GM18909 (cell line): ENCODE results near the gene CARD8.
"Not testable (repeated sequence)": the region's sequence is repeated elsewhere in the genome, so short reads cannot be mapped to it uniquely, and the experiment has no call there.

Experiments
- ATAC-seq: cut with Tn5 transposase; IDR thresholded peaks from one replicate; pipeline ENCODE4 v1.9.1; 2021; ENCODE audit warnings: mild to moderate bottlenecking; ENCODE audit not compliant: unreplicated experiment, poor library complexity

CARD8 gene

DNA sequence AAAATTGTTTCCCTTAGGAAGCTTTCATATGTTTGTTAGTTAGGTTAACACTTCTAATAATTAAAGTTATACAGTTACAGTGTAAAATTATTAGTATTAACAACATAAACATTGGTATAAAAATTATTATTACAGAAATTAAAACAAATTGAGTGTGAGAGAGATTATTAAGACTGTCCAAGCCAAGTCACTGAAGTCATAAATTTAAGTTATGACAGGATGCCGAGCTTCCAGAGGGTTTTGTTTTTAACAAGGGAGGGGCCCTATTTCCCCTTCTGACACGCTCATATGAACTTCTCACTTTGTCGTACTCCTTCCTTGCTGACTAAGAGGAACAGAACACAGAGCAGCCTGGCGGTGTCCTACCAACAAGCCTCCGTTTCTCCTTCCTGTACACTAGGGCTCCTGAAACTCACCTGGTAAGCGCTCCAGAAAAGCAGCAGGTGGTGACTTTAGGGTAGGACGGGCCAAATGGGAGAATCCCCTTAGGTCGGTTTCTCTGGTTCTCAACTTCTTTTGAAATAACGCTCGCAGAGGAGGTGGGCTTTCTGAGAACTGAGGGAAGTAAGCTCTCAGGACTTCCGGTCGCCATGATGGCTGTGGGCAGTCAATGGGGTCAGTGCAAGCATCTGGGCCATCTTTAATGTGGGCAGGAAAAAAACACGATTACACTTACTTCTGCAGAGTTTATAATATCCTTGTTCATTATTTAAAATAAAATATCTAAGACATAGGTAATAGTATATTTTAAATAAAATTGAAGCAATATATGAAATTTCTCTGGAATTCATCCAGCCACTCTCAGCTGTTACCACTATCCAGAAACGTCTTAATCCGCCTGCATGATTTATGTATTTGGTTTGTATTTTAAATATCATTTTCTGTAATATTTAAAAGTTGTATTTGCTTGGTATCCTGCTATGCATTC lies at the start of gene CARD8:
TSS of gene CARD8 (minus strand) at position 537 of the 928 bp plus-strand sequence. CDS start 14,892 bp downstream, outside the sequence.
- ATAC-seq, result peak; percentile 61

GRCh38 chr19:48303866-48304265 lies 48.2 kb upstream of the CARD8 start:
- no peak for ATAC-seq

DNA sequence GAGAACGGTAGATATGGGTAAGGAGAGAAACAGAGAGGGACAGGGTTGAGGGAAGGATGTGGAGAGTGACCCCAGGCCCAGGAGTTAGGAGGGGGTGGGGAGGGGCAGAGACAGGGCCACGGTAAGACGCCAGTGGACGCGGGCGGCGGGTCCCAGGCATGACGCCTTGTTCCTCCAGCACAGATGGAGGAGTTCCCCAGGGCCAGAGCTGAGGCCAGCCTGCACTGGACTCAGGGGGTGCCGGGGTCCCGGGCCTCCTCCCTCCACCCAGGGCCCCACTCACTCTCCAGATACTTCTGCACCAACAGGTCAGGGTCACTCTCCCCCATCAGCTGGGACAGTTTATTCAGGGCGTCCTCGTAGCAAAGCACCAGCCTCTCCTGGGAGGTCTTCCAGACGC lies 47.7 kb upstream of the CARD8 start:
- no peak for ATAC-seq

GRCh38 chr19:48302600-48302959 lies 46.9 kb upstream of the CARD8 start:
- no peak for ATAC-seq

DNA sequence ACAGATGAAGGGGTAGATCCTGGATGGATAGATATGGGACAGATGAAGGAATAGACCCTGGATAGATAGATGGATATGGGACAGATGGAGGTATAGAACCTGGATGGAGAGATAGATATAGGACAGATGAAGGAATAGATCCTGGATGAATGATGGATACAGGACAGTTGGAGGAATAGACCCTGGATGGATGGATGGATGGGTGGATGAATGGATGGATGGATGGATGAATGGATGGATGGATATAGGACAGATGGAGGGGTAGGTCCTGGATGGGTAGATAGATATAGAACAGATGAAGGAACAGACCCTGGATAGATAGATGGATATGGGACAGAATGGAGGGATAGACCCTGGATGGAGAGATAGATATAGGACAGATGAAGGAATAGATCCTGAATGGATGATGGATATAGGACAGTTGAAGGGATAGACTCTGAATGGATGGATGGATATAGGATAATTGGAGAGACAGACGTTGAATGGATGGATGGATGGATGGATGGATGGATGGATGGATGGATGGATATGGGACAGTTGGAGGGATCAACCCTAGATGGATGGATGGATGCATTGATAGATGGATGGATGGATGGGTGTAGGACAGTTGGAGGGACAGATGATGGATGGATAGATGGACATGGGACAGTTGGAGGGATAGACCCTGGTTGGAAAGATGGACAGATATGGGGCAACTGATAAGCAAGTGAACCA lies 46.3 kb upstream of the CARD8 start:
- ATAC-seq, result no peak

DNA sequence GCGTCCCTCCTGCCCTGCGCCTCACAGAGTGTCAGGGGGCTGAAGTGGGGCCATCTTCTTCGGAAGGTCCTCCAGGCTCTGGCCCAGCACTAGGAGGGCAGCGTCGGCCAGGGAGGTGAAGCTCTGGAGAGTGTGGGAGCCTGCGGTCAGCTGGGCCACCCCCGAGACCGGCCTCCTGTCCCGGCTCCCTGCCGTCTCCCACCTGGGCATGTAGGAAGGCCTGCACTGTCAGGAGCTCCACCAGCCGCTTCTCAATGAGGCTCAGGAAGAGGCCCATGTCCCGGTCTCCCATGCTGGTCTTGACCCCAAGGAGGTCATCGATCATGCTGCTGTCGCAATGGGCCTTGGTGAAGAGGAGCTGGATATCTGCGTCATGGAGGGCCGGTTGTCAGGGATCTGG lies 42.3 kb upstream of the CARD8 start:
- no peak for ATAC-seq

GRCh38 chr19:48296963-48297734 lies 41.4 kb upstream of the CARD8 start:
- ATAC-seq, result no peak

GRCh38 chr19:48295458-48295857 lies 39.7 kb upstream of the CARD8 start:
- no peak for ATAC-seq

- no peak for ATAC-seq
Measured at GRCh38 chr19:48292798-48293197, 37.1 kb upstream of the CARD8 start.

- not testable (repeated sequence) for ATAC-seq
Measured at GRCh38 chr19:48291489-48291815, 35.7 kb upstream of the CARD8 start.

DNA sequence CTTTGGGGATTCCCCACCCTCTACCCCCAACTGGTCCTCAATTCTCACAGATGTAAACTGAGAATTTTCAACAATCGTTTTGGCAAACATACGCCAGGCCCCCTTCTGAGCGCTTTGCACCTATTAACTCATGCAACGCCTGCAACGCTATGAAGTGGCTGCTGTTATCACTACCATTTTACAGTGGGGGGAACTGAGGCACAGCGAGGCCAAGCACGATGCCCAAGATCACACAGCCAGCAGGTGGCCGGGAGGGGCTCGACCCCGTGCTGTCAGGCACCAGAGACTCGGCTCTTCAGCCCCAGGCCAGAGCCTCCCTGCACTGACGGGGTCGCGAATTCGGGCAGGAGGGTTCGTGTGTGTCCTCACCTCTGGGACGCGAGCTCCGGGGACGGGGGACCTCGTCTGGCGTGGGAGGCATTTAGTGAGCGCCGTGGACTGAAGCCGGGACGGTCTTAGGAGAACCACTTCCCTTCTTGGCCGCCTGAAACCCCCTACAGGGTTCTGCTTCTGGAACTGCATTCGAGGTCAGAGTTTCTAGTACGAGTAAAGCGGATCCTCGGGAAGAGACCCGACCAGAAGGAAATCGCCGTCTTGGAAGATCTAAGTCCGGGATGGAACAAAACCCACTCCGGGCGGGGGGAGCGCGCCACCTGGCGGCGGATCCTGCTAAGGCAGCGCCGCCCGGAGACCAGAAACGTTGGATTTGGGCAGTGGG lies 35.2 kb upstream of the CARD8 start:
- no peak for ATAC-seq

DNA sequence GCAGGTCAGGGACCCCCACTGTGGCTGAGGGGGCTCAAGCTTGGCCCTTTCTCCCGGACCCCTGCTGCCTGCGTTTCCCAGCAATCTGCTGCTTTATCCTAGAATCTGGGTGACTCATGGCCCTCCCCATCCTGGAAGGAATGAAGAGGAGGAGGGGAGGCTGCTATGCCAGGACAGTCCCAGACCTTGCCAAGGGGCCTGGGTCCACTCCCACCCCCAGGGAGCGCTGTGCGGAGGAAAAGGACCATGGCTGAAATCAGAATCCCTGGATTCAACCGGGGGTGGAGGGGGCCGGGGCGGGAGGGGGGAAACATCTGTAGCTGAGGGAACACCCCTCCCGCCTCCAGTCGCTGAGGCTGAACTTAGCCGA lies 34.7 kb upstream of the CARD8 start:
- ATAC-seq, result no peak

DNA sequence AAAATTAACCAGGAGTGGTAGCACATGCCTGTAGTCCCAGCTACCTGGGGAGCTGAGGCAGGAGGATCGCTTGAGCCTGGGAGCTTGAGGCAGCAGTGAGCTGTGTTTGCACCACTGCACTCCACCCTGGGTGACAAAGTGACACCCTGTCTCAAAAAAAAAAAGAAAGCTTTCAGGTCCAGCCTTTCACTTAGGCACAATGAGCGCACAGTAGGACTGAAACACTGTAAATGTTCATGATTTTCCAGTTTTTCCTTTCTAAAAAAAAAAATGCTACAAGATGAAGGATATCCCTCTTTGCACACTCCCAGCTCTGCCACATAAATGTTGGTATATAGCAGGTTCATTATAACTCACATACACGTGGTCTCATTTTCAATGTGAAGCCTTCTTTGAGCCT lies 32.0 kb upstream of the CARD8 start:
- no peak for ATAC-seq

GRCh38 chr19:48284896-48285295 lies 29.2 kb upstream of the CARD8 start:
- no peak for ATAC-seq

- ATAC-seq, result no peak
Measured at GRCh38 chr19:48283908-48284307, 28.2 kb upstream of the CARD8 start.

DNA sequence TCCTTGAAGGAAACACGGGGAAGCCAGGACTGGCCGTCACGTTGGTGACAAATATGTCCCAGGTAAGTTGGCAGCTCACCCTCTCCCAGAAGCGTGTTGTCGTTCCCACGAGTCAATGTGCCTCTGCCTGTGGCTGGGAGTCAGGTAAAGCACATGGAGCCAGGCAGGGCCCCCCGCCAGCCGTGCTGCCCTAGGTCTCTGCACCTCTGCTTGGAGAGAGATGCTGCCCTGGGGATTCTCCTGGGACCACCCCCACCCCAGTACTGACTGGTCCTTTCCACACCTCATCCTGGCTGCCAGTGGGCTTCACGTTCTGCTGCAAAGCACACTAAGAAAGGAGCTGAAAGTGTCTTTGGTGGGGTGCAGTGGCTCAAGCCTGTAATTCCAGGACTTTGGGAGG lies 24.0 kb upstream of the CARD8 start:
- ATAC-seq, result no peak

DNA sequence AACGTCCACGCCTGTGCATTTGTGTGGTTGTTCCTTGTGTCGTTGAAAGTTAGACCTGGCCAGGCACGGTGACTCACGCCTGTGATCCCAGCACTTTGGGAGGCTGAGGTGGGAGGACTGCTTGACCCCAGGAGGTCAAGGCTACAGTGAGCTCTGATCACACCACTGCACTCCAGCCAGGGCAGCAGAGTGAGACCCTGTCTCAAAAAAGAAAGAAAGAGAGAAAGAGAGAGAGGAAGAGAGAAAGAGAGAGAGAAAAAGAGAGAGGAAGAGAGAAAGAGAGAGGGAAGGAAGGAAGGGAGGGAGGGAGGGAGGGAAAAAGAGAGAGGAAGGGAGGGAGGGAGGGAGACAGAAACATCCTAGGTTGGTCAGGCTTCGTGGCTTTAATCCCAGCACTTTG lies 19.2 kb upstream of the CARD8 start:
- no peak for ATAC-seq

DNA sequence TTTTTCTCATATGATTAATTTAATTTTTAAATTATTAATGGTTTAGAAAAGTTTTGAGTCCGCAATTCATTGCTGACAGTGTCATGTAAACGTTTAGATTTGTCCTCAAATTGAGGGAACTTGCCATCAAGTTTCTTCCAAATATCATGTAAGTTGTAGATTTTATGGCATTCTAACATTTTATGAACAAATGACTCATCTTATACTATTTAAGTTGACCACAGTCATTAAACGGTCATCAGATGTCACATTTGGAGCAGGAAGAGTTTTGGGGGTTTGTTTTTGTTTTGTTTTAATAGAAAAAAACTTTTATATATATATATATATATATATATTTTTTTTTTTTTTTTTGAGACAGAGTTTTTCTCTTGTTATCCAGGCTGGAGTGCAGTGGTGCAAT lies 18.5 kb upstream of the CARD8 start:
- no peak for ATAC-seq

GRCh38 chr19:48271531-48272151 lies 15.9 kb upstream of the CARD8 start:
- no peak for ATAC-seq

DNA sequence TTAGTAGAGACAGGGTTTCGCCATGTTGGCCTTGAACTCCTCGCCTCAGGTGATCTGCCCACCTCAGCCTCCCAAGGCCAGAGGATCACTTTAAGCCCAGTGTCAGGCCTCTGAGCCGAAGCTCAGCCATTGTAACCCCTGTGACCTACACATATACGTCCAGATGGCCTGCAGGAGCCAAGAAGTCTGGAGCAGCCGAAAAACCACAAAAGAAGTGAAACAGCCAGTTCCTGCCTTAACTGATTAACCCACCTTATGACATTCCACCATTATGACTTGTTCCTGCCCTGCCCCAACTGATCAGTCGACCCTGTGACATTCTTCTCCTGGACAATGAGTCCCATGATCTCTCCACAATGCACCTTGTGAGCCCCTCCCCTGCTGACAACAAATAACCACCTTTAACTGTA lies 13.9 kb upstream of the CARD8 start:
- ATAC-seq, result not testable (repeated sequence)
